Immature natural killer cell (primary cell): ENCODE results near the gene CT45A9. TPM values are rescaled to one million over a fixed set of nuclear protein-coding genes. Genes with fewer than 3 reads are reported as not detected.

Source experiments
- polyA plus RNA-seq, 3 donors: library from polyadenylated mRNA; unstranded; fragments of 300-500 nt; fragmentation: Illumina TruSeq; gene quantifications; one replicate each; pipeline ENCODE4 v1.2.3, GENCODE V29; 2021

Gene CT45A9
- polyA plus RNA-seq, 3 donors from 2014 or later, result not detected

Other genes with a start within 250 kb of the CT45A9 start
- not detected for gene CT45A1, start 158.2 kb downstream of the CT45A9 start, polyA plus RNA-seq
- not detected for gene CT45A3, start 103.6 kb downstream of the CT45A9 start, polyA plus RNA-seq
- not detected for gene CT45A5, start 86.3 kb downstream of the CT45A9 start, polyA plus RNA-seq
- gene CT45A6, start 69.0 kb downstream of the CT45A9 start, polyA plus RNA-seq, result not detected
- gene CT45A2, start 51.8 kb downstream of the CT45A9 start, polyA plus RNA-seq, result not detected
- gene CT45A7, start 34.5 kb downstream of the CT45A9 start, polyA plus RNA-seq, result not detected
- gene CT45A8, start 17.3 kb downstream of the CT45A9 start, polyA plus RNA-seq, result not detected
- gene CT45A10, start 21.6 kb upstream of the CT45A9 start, polyA plus RNA-seq, result not detected
- gene SAGE1, start 21.9 kb upstream of the CT45A9 start, polyA plus RNA-seq, result not detected
- 10 to 100 TPM in 1 of 3 donors, 1 to 10 TPM in 2; 5.7 to 10.6 (median 8.1) TPM for gene MMGT1, start 102.2 kb upstream of the CT45A9 start, polyA plus RNA-seq
- gene SLC9A6, start 113.6 kb upstream of the CT45A9 start, polyA plus RNA-seq, result 10 to 100 TPM; 13.2 to 20.5 (median 18.6) TPM